ENCODE data around the gene YOD1. TPM values are rescaled to one million over a fixed set of nuclear protein-coding genes. Genes with fewer than 3 reads are reported as not detected.

YOD1 gene
- total and polyA plus RNA-seq, 2 of the 4 experiments (the other 2 are of a cell fraction), result 1.8 to 5.4 TPM

GRCh38 chr1:207088701-207089626, 38.0 kb upstream of the YOD1 start, which contains the start of gene C4BPB:
Gene C4BPB (plus strand): TSS chr1:207088860. CDS start chr1:207089532, 672 bp downstream.
- dilution Hi-C loops (cut with HindIII; ENCODE audit: low sequenced_read_pairs, unreplicated experiment), result no loop called here
- Histone ChIP-seq H3K9me3 (ENCODE audit: control insufficient read depth, insufficient read depth, low read length) (no peaks in the 10 kb centered on the region), H3K4ac (ENCODE audit: low read depth, low read length) (no peak within 1 kb of the TSS), H3K56ac (ENCODE audit: extremely low read depth, insufficient read depth, low read length) (no peak within 1 kb of the TSS), H3K27ac (ENCODE audit: insufficient read depth, low read length) (no peak within 1 kb of the TSS), H2BK5ac (ENCODE audit: low read depth, low read length, poor library complexity, severe bottlenecking) (no peak within 1 kb of the TSS), H2BK120ac (ENCODE audit: low read depth, low read length) (no peak within 1 kb of the TSS), H3K36me3 (ENCODE audit: control insufficient read depth, insufficient read depth, low read length) (no peaks in the 10 kb centered on the region), H3K4me3 (ENCODE audit: insufficient read depth, low read depth, low read length) (no peak within 1 kb of the TSS), H3K14ac (replicated peaks; ENCODE audit: low read depth, low read length) (no peak within 1 kb of the TSS), H3K9ac (ENCODE audit: low read depth, low read length) (no peak within 1 kb of the TSS), H2AFZ (replicated peaks; ENCODE audit: low read length, poor library complexity) (no peak within 1 kb of the TSS), H3K18ac (ENCODE audit: low read depth, low read length) (no peak within 1 kb of the TSS), H3K23ac (ENCODE audit: low read depth, low read length) (no peak within 1 kb of the TSS), H3K27me3 (ENCODE audit: control insufficient read depth, insufficient read depth, low read length) (peaks cover 6% of the 10 kb centered on the region; the same call in 1 of the 2 replicates), H2BK15ac (ENCODE audit: low read depth, low read length) (no peak within 1 kb of the TSS), H3K79me1 (ENCODE audit: low read depth in 1 of 2, low read length in 2 of 2) (no peaks in the 10 kb centered on the region), H3K9me1 (ENCODE audit: insufficient read depth, low read length) (no peaks in the 10 kb centered on the region), H4K20me1 (ENCODE audit: insufficient read depth, low read length) (no peaks in the 10 kb centered on the region), H4K91ac (ENCODE audit: insufficient read depth, low read depth, low read length) (no peak within 1 kb of the TSS), H2AK5ac (ENCODE audit: low read depth, low read length) (no peak within 1 kb of the TSS), H3K4me1 (ENCODE audit: control insufficient read depth, insufficient read depth, low read length) (no peaks in the 10 kb centered on the region), H2BK20ac (ENCODE audit: low read depth, low read length) (no peak within 1 kb of the TSS), H2AK9ac (replicated peaks; ENCODE audit: low read depth, low read length, poor library complexity) (no peak within 1 kb of the TSS), H3K4me2 (ENCODE audit: low read depth, low read length) (no peak within 1 kb of the TSS), H4K8ac (ENCODE audit: low read depth in 2 of 2, low read length in 2 of 2) (no peak within 1 kb of the TSS), H4K5ac (ENCODE audit: low read depth, low read length) (no peak within 1 kb of the TSS)
- DNase-seq (no peak), ATAC-seq (ENCODE audit: low read depth) (no peak)
- ChIA-PET POLR2A (ENCODE audit: unreplicated experiment) (no interaction called here), CTCF (interaction anchor here (1.2 kb wide), 1 partner anchor 316 kb away, joined by 5 read pairs; no protein-coding TSS in a partner anchor)
- in situ Hi-C loops (cut with MboI; ENCODE audit: low sequenced_read_pairs), result no loop called here
- TF ChIP-seq POLR2A (IDR thresholded peaks at IDR 0.05; ENCODE audit: low read depth, low read length) (no peak), FOS (IDR thresholded peaks at IDR 0.05; ENCODE audit: low read depth, low read length) (no peak), NFE2L2 (IDR thresholded peaks at IDR 0.05; ENCODE audit: low read depth, low read length) (no peak), CHD1 (IDR thresholded peaks at IDR 0.05; ENCODE audit: low read depth, low read length) (no peak)
- no TSS peak for BruUV-seq (replicated peaks)
- WGBS, 2 experiments (ENCODE audit: extremely low coverage in 2 of 2, insufficient read length in 1 of 2), result 60% methylated on average over 2 of the region's 9 CpGs; no CpG with 5 or more reads in 1 of the 2 experiments
- intact Hi-C loops (cut with micrococcal nuclease), result no loop called here

All from IMR-90 (cell line).